Measurements from ENCODE around the gene IGSF3. TPM values are rescaled to one million over a fixed set of nuclear protein-coding genes. Genes with fewer than 3 reads are reported as not detected.

Gene IGSF3
- total RNA-seq, 1 donor from 2014 or later: 19.9 TPM

DNA sequence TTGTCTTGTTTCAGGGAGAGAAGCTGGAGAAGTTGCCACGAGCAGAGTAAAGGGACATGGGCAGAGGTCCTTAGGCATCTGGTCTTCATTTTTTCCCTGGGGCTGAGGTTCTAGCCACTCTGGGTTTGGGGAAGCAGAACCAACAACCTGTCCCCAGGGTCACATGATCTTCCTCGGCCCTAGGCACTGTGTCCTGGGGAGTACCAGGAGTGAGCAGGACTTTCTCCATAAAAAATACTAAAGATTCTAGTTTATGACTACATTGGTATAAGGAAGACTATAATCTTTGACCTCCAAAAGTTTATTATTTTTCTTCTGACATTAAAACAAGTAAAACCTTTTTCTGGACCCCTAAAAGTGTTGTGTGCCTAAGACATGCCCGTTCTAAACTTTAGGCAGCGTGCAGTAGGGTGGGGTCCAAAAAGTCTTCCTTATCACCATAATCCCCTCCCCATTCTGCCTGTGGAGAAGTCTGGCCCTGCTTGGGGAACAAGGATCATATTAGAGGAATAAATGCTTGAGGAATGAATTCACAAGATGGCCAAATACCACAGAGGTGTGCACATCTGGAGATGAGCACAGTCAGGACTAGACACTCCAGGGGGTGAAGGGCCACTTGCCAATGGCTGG, 19.3 kb upstream of the IGSF3 start:
- Histone ChIP-seq H3K9me3 (replicated peaks) (no peaks in the 10 kb centered on the region), H3K4me1 (no peaks in the 10 kb centered on the region), H3K27ac (replicated peaks) (peak overlapping the region; percentile 51), H3K27me3 (ENCODE audit: low read depth) (no peaks in the 10 kb centered on the region), H3K36me3 (no peaks in the 10 kb centered on the region), H3K4me3 (no peak overlapping the region)
- TF ChIP-seq, protein P1, sequence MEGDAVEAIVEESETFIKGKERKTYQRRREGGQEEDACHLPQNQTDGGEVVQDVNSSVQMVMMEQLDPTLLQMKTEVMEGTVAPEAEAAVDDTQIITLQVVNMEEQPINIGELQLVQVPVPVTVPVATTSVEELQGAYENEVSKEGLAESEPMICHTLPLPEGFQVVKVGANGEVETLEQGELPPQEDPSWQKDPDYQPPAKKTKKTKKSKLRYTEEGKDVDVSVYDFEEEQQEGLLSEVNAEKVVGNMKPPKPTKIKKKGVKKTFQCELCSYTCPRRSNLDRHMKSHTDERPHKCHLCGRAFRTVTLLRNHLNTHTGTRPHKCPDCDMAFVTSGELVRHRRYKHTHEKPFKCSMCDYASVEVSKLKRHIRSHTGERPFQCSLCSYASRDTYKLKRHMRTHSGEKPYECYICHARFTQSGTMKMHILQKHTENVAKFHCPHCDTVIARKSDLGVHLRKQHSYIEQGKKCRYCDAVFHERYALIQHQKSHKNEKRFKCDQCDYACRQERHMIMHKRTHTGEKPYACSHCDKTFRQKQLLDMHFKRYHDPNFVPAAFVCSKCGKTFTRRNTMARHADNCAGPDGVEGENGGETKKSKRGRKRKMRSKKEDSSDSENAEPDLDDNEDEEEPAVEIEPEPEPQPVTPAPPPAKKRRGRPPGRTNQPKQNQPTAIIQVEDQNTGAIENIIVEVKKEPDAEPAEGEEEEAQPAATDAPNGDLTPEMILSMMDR (IDR thresholded peaks at IDR 0.05; ENCODE audit: borderline replicate concordance): no peak
- no peak for DNase-seq
- intact Hi-C loops (cut with micrococcal nuclease): no loop called here

DNA sequence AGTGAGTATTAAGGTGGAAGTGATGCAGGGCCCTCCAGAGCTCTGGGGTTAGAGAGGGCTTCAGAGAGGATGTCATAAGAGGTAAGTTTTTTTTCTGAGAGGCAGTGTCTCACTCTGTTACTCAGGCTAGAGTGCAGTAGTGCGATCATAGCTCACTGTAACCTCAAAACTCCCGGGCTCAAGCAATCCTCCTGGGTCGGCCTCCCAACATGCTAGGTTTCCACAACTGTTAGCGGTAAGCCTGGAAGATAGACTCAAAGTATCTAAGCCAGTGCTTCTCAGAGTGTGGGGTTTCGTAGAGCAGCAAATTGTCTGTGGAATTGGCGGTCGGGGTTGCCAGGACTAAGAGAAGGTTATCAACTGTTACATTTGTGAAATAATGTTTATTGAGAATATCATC, 18.6 kb upstream of the IGSF3 start:
- TF ChIP-seq, protein P1 (IDR thresholded peaks at IDR 0.05; ENCODE audit: borderline replicate concordance): no peak
- no peak overlapping the region for H3K4me3 ChIP-seq
- intact Hi-C loops (cut with micrococcal nuclease): no loop called here
- H3K36me3 ChIP-seq: no peaks in the 10 kb centered on the region
- no peaks in the 10 kb centered on the region for H3K4me1 ChIP-seq
- no peak overlapping the region for H3K27ac ChIP-seq (replicated peaks)
- DNase-seq: no peak
- no peaks in the 10 kb centered on the region for H3K27me3 ChIP-seq (ENCODE audit: low read depth)
- H3K9me3 ChIP-seq (replicated peaks): no peaks in the 10 kb centered on the region

DNA sequence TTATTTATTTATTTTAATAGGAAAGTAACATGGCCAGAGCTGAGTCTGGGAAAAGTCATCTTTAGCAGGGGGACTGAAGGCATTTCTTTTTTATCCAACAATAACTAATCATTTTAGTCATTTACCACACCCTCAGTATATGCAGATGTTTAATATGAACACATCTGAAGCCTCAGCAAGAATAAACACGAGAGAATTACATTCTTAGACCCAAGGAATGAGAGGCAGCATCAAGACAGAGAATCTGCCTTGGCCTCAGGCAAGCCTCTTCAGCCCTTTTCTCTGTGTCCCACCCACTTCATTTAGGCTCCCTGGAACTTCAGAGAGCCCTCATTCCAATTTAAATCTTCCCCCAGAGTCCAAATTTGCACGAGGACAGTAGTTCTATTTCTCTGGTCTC, 17.0 kb upstream of the IGSF3 start:
- Histone ChIP-seq H3K4me1 (no peaks in the 10 kb centered on the region), H3K36me3 (no peaks in the 10 kb centered on the region), H3K4me3 (no peak overlapping the region), H3K27me3 (ENCODE audit: low read depth) (peaks cover 9% of the 10 kb centered on the region), H3K27ac (replicated peaks) (no peak overlapping the region), H3K9me3 (replicated peaks) (no peaks in the 10 kb centered on the region)
- TF ChIP-seq, protein P1 (IDR thresholded peaks at IDR 0.05; ENCODE audit: borderline replicate concordance): no peak
- DNase-seq: no peak
- intact Hi-C loops (cut with micrococcal nuclease): no loop called here

DNA sequence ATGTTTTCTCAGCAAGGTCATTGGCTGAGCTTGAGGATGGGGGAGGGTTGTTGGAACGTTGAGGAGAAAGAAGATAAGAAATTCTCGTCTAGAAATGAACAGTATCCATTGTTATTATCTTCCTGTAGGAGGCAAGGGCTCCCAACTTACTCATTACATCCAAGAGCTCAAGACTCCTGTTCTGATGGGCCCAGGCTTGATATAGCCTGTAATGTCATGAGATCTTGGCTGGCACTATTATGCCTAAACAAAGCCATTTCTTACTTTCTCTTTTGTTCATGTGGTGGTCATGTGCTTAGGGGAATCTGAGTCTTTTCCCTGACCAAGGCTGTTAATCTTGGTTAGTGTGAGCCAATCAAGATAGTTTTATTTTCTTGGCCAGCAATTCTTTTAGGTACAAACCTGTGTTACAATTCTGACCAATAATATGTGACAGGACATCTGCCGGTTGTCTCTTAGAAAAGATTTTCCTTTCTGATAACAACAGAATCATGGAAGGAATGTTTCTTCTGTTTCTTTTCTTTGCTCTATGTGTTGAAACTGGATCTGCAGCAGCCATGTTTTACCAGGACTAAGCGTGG, 15.2 kb upstream of the IGSF3 start:
- TF ChIP-seq, protein P1 (IDR thresholded peaks at IDR 0.05; ENCODE audit: borderline replicate concordance): no peak
- H3K27ac ChIP-seq (replicated peaks): no peak overlapping the region
- H3K36me3 ChIP-seq: no peaks in the 10 kb centered on the region
- H3K4me1 ChIP-seq: no peaks in the 10 kb centered on the region
- no peak for DNase-seq
- intact Hi-C loops (cut with micrococcal nuclease): no loop called here
- no peak overlapping the region for H3K4me3 ChIP-seq
- H3K27me3 ChIP-seq (ENCODE audit: low read depth): peaks cover 23% of the 10 kb centered on the region
- no peaks in the 10 kb centered on the region for H3K9me3 ChIP-seq (replicated peaks)

DNA sequence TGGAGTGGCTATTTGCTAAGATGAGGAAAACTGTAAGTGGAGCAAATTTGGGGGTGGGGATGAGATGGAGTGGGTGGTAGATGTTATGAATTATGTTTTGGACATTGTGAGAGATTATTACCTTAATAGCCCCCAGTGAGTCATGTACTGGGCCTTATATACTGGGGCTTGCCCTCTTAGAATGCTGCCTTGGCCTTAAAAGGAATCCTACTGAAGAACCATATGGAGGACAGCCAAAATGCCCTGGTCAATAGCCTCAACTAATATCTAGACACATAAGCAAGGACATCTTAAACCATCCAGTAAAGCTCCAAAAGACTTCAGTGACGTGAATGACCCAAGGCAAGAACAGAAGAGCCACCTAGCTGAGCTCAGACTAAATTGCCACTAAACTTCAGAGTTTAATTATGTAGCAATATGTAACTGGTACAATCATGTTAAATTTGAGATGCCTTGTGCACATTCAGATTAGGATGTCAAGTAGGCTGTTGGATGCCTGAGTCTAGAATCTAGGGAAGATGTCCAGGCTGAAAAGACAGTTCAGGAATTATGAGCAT, 13.9 kb upstream of the IGSF3 start:
- intact Hi-C loops (cut with micrococcal nuclease): no loop called here
- TF ChIP-seq, protein P1 (IDR thresholded peaks at IDR 0.05; ENCODE audit: borderline replicate concordance): no peak
- Histone ChIP-seq H3K9me3 (replicated peaks) (no peaks in the 10 kb centered on the region), H3K27me3 (ENCODE audit: low read depth) (peaks cover 24% of the 10 kb centered on the region), H3K36me3 (no peaks in the 10 kb centered on the region), H3K4me1 (no peaks in the 10 kb centered on the region), H3K4me3 (no peak overlapping the region), H3K27ac (replicated peaks) (no peak overlapping the region)
- no peak for DNase-seq
